IMR-90 (cell line): ENCODE measurements around the gene AFF2. TPM values are rescaled to one million over a fixed set of nuclear protein-coding genes. Genes with fewer than 3 reads are reported as not detected.

Source experiments
- ATAC-seq: fragments of 200-7000 bp; cut with Tn5 transposase; 2 replicates; pipeline ENCODE4 v1.9.1; 2020; ENCODE audit warnings: low read depth, mild to moderate bottlenecking, moderate library complexity
- BruUV-seq: library from RNA; stranded (reverse); fragments of 400-500 nt; replicated peaks from 2 replicates; lab custom pipeline; 2021; lab: Mats Ljungman, UMichigan
- CTCF ChIA-PET: fragments of 300-600 bp; formaldehyde crosslinking; extraction: SDS; loops from one replicate; lab custom pipeline; 2021; ENCODE audit warnings: antibody characterized with exemption; lab: Yijun Ruan, JAX
- POLR2A ChIA-PET: fragments of 300-600 bp; sonication (Branson Sonifier 250); formaldehyde crosslinking; loops from one replicate; lab custom pipeline; 2022; ENCODE audit warnings: antibody characterized with exemption; ENCODE audit not compliant: unreplicated experiment; lab: Charles Lee
- DNase-seq: peaks from one replicate; pipeline ENCODE4 v3.0.0; 2013
- H2AFZ ChIP-seq: replicated peaks from 2 replicates; pipeline ENCODE3; 2013; ENCODE audit warnings: low read length, mild to moderate bottlenecking; ENCODE audit not compliant: poor library complexity
- H2AK5ac ChIP-seq: 2 replicates; pipeline ENCODE4 v1.6.1; 2013; ENCODE audit warnings: low read depth, low read length, inconsistent platforms
- H2AK9ac ChIP-seq: replicated peaks from 2 replicates; pipeline ENCODE3; 2013; ENCODE audit warnings: mild to moderate bottlenecking, low read depth, low read length, moderate library complexity; ENCODE audit not compliant: poor library complexity
- H2BK120ac ChIP-seq: 2 replicates; pipeline ENCODE4 v1.6.1; 2013; ENCODE audit warnings: low read depth, low read length, inconsistent platforms
- H2BK15ac ChIP-seq: 3 replicates; pipeline ENCODE4 v1.6.1; 2013; ENCODE audit warnings: low read depth, low read length, inconsistent platforms
- H2BK20ac ChIP-seq: 2 replicates; pipeline ENCODE4 v1.6.1; 2013; ENCODE audit warnings: low read depth, mild to moderate bottlenecking, inconsistent platforms, low read length, moderate library complexity
- H2BK5ac ChIP-seq: 2 replicates; pipeline ENCODE4 v1.6.1; 2013; ENCODE audit warnings: mild to moderate bottlenecking, low read depth, low read length, inconsistent platforms; ENCODE audit not compliant: poor library complexity, severe bottlenecking
- H3K14ac ChIP-seq: replicated peaks from 2 replicates; pipeline ENCODE4 v1.6.1; 2013; ENCODE audit warnings: low read depth, low read length, inconsistent platforms
- H3K18ac ChIP-seq: 2 replicates; pipeline ENCODE4 v1.6.1; 2013; ENCODE audit warnings: low read depth, low read length, control low read depth
- H3K23ac ChIP-seq: 2 replicates; pipeline ENCODE4 v1.6.1; 2013; ENCODE audit warnings: low read depth, low read length, inconsistent platforms
- H3K27ac ChIP-seq: 2 replicates; pipeline ENCODE4 v1.5.1; 2013; ENCODE audit warnings: mild to moderate bottlenecking, control low read depth, low read length; ENCODE audit not compliant: insufficient read depth
- H3K27me3 ChIP-seq: 2 replicates; pipeline ENCODE4 v1.6.1; 2013; ENCODE audit warnings: low read length; ENCODE audit not compliant: control insufficient read depth, insufficient read depth
- H3K36me3 ChIP-seq: 2 replicates; pipeline ENCODE4 v1.6.1; 2013; ENCODE audit warnings: low read length, mixed read lengths; ENCODE audit not compliant: control insufficient read depth, insufficient read depth
- H3K4ac ChIP-seq: 2 replicates; pipeline ENCODE4 v1.6.1; 2013; ENCODE audit warnings: low read depth, low read length, inconsistent platforms
- H3K4me1 ChIP-seq: 2 replicates; pipeline ENCODE4 v1.6.1; 2013; ENCODE audit warnings: low read length, mixed read lengths; ENCODE audit not compliant: control insufficient read depth, insufficient read depth
- H3K4me2 ChIP-seq: 2 replicates; pipeline ENCODE4 v1.6.1; 2013; ENCODE audit warnings: low read depth, mild to moderate bottlenecking, control low read depth, low read length, moderate library complexity
- H3K4me3 ChIP-seq: 2 replicates; pipeline ENCODE4 v1.5.1; 2013; ENCODE audit warnings: low read depth, mild to moderate bottlenecking, control low read depth, low read length, moderate library complexity; ENCODE audit not compliant: insufficient read depth
- H3K56ac ChIP-seq: 2 replicates; pipeline ENCODE4 v1.6.1; 2013; ENCODE audit warnings: low read length, inconsistent platforms; ENCODE audit not compliant: insufficient read depth; ENCODE audit errors: extremely low read depth
- H3K79me1 ChIP-seq, 2 experiments: 2 replicates each; pipeline ENCODE4 v1.6.1; 2013; ENCODE audit warnings: low read length in 2 of 2, inconsistent platforms in 1 of 2, low read depth in 1 of 2
- H3K9ac ChIP-seq: 2 replicates; pipeline ENCODE4 v1.6.1; 2013; ENCODE audit warnings: low read depth, low read length, control low read depth
- H3K9me1 ChIP-seq: 2 replicates; pipeline ENCODE4 v1.6.1; 2013; ENCODE audit warnings: low read length, inconsistent platforms; ENCODE audit not compliant: insufficient read depth
- H3K9me3 ChIP-seq: 2 replicates; pipeline ENCODE4 v1.6.1; 2013; ENCODE audit warnings: low read length; ENCODE audit not compliant: control insufficient read depth, insufficient read depth
- H4K20me1 ChIP-seq: 2 replicates; pipeline ENCODE4 v1.6.1; 2013; ENCODE audit warnings: low read length, inconsistent platforms; ENCODE audit not compliant: insufficient read depth
- H4K5ac ChIP-seq: 2 replicates; pipeline ENCODE4 v1.6.1; 2013; ENCODE audit warnings: mild to moderate bottlenecking, low read depth, low read length, control low read depth
- H4K8ac ChIP-seq, 2 experiments: 2 replicates each; pipeline ENCODE4 v1.6.1; 2013; ENCODE audit warnings: low read depth in 2 of 2, low read length in 2 of 2, control low read depth in 1 of 2, inconsistent platforms in 1 of 2
- H4K91ac ChIP-seq: 2 replicates; pipeline ENCODE4 v1.6.1; 2013; ENCODE audit warnings: low read depth, low read length, inconsistent platforms; ENCODE audit not compliant: insufficient read depth
- BHLHE40 ChIP-seq: fragments of 150-350 bp; IDR thresholded peaks from 2 replicates; pipeline ENCODE4 v1.6.1; 2016; ENCODE audit warnings: mild to moderate bottlenecking, low read depth, low read length
- CEBPB ChIP-seq: IDR thresholded peaks from 2 replicates; pipeline ENCODE4 v1.6.1; 2012; ENCODE audit warnings: low read depth, low read length, improper control_type of control experiment
- CHD1 ChIP-seq: IDR thresholded peaks from 2 replicates; pipeline ENCODE4 v1.6.1; 2012; ENCODE audit warnings: low read depth, low read length, improper control_type of control experiment
- CTCF ChIP-seq: conservative IDR thresholded peaks from 2 replicates; pipeline ENCODE4 v1.5.1; 2012; ENCODE audit warnings: mild to moderate bottlenecking, low read depth, low read length, improper control_type of control experiment
- ELK1 ChIP-seq: fragments of 150-350 bp; IDR thresholded peaks from 2 replicates; pipeline ENCODE4 v1.6.1; 2016; ENCODE audit warnings: low read depth, mild to moderate bottlenecking, low read length, moderate library complexity, borderline replicate concordance
- FOS ChIP-seq: fragments of 150-350 bp; IDR thresholded peaks from 2 replicates; pipeline ENCODE4 v1.6.1; 2016; ENCODE audit warnings: low read depth, low read length
- MAFK ChIP-seq: IDR thresholded peaks from 2 replicates; pipeline ENCODE4 v1.6.1; 2012; ENCODE audit warnings: low read depth, low read length, improper control_type of control experiment
- MAZ ChIP-seq: IDR thresholded peaks from 2 replicates; pipeline ENCODE4 v1.6.1; 2012; ENCODE audit warnings: low read depth, mild to moderate bottlenecking, low read length, improper control_type of control experiment, moderate library complexity, borderline replicate concordance
- MXI1 ChIP-seq: IDR thresholded peaks from 2 replicates; pipeline ENCODE4 v1.6.1; 2012; ENCODE audit warnings: low read depth, mild to moderate bottlenecking, low read length, moderate library complexity, borderline replicate concordance
- NFE2L2 ChIP-seq: fragments of 150-350 bp; IDR thresholded peaks from 2 replicates; pipeline ENCODE4 v1.6.1; 2016; ENCODE audit warnings: low read depth, mild to moderate bottlenecking, low read length
- POLR2A ChIP-seq: IDR thresholded peaks from 2 replicates; pipeline ENCODE4 v1.6.1; 2012; ENCODE audit warnings: mild to moderate bottlenecking, low read depth, low read length
- RAD21 ChIP-seq: IDR thresholded peaks from 2 replicates; pipeline ENCODE4 v1.6.1; 2012; ENCODE audit warnings: low read length, improper control_type of control experiment
- RCOR1 ChIP-seq: IDR thresholded peaks from 2 replicates; pipeline ENCODE4 v1.6.1; 2012; ENCODE audit warnings: mild to moderate bottlenecking, low read length, improper control_type of control experiment; ENCODE audit not compliant: insufficient replicate concordance
- RFX5 ChIP-seq: IDR thresholded peaks from 2 replicates; pipeline ENCODE4 v1.8.0; 2012; ENCODE audit warnings: low read depth, mild to moderate bottlenecking, low read length, moderate library complexity
- SMC3 ChIP-seq: fragments of 150-350 bp; IDR thresholded peaks from 2 replicates; pipeline ENCODE4 v1.6.1; 2016; ENCODE audit warnings: low read depth, mild to moderate bottlenecking, antibody characterized with exemption, low read length, moderate library complexity
- USF2 ChIP-seq: fragments of 150-350 bp; IDR thresholded peaks from 2 replicates; pipeline ENCODE4 v1.6.1; 2017; ENCODE audit warnings: mild to moderate bottlenecking, antibody characterized with exemption, low read length, low read depth
- WGBS, 2 experiments: methylation state at CpG; one replicate each; pipeline versions ENCODE4 v1.1.5 to v1.1.7; 2013; ENCODE audit warnings: missing lambda C conversion rate in 2 of 2; ENCODE audit not compliant: insufficient read length in 1 of 2; ENCODE audit errors: extremely low coverage in 2 of 2; 5-methylcytosine and 5-hydroxymethylcytosine counted together
- dilution Hi-C: fragments of 300-500 bp; cut with HindIII; formaldehyde crosslinking; loops from one replicate; pipeline ENCODE4 v1.14.3; 2018; ENCODE audit warnings: low sequenced_read_pairs; ENCODE audit not compliant: unreplicated experiment
- in situ Hi-C: fragments of 300-500 bp; cut with MboI; formaldehyde crosslinking; loops from 3 replicates; pipeline ENCODE4 v1.14.3; 2019; ENCODE audit warnings: low sequenced_read_pairs, inconsistent platforms, mixed read lengths
- intact Hi-C: fragments of 100-400 bp; cut with micrococcal nuclease; formaldehyde crosslinking; loops from 2 replicates; pipeline ENCODE4 v1.10.0; 2022
- polyA plus RNA-seq, 3 experiments: library from polyadenylated mRNA; depleted of rRNA; stranded (reverse); fragments of >200 nt; gene quantifications; 2 replicates each; pipeline ENCODE4 v1.2.3, GENCODE V29; 2012; ENCODE audit warnings: low replicate concordance in 1 of 3
- total RNA-seq: library from RNA; depleted of rRNA; stranded (reverse); fragments of >200 nt; gene quantifications from 2 replicates; pipeline ENCODE4 v1.2.3, GENCODE V29; 2012

Gene AFF2
- total and polyA plus RNA-seq, 2 of the 4 experiments (the other 2 are of a cell fraction), result 0.15 to 0.72 TPM

GRCh38 chrX:148634591-148634990, 134.2 kb downstream of the AFF2 start:
- Histone ChIP-seq H2BK5ac (no peak overlapping the region), H2BK20ac (no peak overlapping the region), H3K9me3 (0 out of 2 replicates have a peak, but pooled peaks cover 1% of the 10 kb centered on the region), H2AK9ac (no peak overlapping the region), H2BK120ac (no peak overlapping the region), H4K20me1 (no peaks in the 10 kb centered on the region), H3K23ac (no peak overlapping the region), H3K4me3 (no peak overlapping the region), H3K4me2 (no peak overlapping the region), H3K79me1 (no peaks in the 10 kb centered on the region), H4K8ac (no peak overlapping the region), H3K27me3 (no peaks in the 10 kb centered on the region), H3K18ac (no peak overlapping the region), H4K91ac (no peak overlapping the region), H3K36me3 (no peaks in the 10 kb centered on the region), H3K27ac (no peak overlapping the region), H3K9ac (no peak overlapping the region), H2AFZ (no peak overlapping the region), H3K9me1 (no peaks in the 10 kb centered on the region), H3K14ac (no peak overlapping the region), H3K4ac (no peak overlapping the region), H2BK15ac (no peak overlapping the region), H3K4me1 (no peaks in the 10 kb centered on the region), H2AK5ac (no peak overlapping the region), H4K5ac (no peak overlapping the region), H3K56ac (no peak overlapping the region)
- no TSS peak for BruUV-seq
- dilution Hi-C loops (no loop called here), intact Hi-C loops (no loop called here), in situ Hi-C loops (no loop called here)
- TF ChIP-seq MAFK, result no peak
- no peak for TF ChIP-seq POLR2A
- no peak for TF ChIP-seq MAZ
- TF ChIP-seq RFX5, result no peak
- no peak for TF ChIP-seq CTCF
- TF ChIP-seq CHD1, result no peak
- no peak for TF ChIP-seq NFE2L2
- no peak for TF ChIP-seq RAD21
- TF ChIP-seq SMC3, result no peak
- TF ChIP-seq ELK1, result no peak
- TF ChIP-seq RCOR1, result no peak
- no peak for TF ChIP-seq FOS
- TF ChIP-seq USF2, result no peak
- TF ChIP-seq MXI1, result no peak
- no peak for TF ChIP-seq CEBPB
- TF ChIP-seq BHLHE40, result no peak
- ATAC-seq (no peak), DNase-seq (no peak)
- no CpG with 5 or more reads among the region's 1 CpG for WGBS, 2 experiments
- ChIA-PET CTCF (no interaction called here), POLR2A (no interaction called here)
